Esophagus muscularis mucosa (tissue), 3 donors: ENCODE measurements around the gene CDKN2B-AS1.

ENCODE experiments used
- POLR2A ChIP-seq: fragments of 450-650 bp; IDR thresholded peaks from one replicate; pipeline ENCODE4 v1.6.1; 2017; ENCODE audit warnings: antibody characterized with exemption, moderate library complexity, mild to moderate bottlenecking, low read depth
- TF ChIP-seq, protein P1 (sequence below), 3 experiments: fragments of 200-600 bp in 2 of 3; fragments of 450-650 bp in 1 of 3; sonication (generic) in 2 of 3; IDR thresholded peaks; one replicate each; pipeline ENCODE4 v1.5.1; 2017 to 2019; ENCODE audit warnings: antibody characterized with exemption in 3 of 3, mild to moderate bottlenecking in 2 of 3, moderate library complexity in 1 of 3

DNA sequence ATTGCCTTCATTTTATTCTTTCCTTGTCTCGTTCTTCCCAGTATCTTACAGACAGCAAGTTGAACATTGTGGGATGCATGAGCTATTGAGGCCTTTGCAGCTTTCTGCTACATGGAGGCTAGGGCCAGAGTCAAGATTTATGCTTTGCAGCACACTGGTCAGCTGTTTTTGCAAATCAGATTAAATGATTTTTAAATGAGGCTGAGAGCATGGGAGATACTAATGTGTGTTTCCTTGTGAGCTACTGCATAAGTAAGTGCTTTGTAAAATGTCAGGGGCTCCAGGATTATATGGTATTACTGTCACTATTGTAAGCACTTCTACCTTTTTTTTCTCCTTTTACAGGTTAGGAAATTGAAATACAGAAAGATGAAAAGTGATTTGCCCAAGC, 125.6 kb downstream of the CDKN2B-AS1 start:
- TF ChIP-seq, protein P1, sequence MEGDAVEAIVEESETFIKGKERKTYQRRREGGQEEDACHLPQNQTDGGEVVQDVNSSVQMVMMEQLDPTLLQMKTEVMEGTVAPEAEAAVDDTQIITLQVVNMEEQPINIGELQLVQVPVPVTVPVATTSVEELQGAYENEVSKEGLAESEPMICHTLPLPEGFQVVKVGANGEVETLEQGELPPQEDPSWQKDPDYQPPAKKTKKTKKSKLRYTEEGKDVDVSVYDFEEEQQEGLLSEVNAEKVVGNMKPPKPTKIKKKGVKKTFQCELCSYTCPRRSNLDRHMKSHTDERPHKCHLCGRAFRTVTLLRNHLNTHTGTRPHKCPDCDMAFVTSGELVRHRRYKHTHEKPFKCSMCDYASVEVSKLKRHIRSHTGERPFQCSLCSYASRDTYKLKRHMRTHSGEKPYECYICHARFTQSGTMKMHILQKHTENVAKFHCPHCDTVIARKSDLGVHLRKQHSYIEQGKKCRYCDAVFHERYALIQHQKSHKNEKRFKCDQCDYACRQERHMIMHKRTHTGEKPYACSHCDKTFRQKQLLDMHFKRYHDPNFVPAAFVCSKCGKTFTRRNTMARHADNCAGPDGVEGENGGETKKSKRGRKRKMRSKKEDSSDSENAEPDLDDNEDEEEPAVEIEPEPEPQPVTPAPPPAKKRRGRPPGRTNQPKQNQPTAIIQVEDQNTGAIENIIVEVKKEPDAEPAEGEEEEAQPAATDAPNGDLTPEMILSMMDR (IDR thresholded peaks at IDR 0.05) = no peak
- TF ChIP-seq POLR2A = no peak
